Transverse colon (tissue), 4 donors: ENCODE data around the gene OPA3. TPM values are rescaled to one million over a fixed set of nuclear protein-coding genes. Genes with fewer than 3 reads are reported as not detected.
A peak's percentile ranks its signal among the peaks of the same experiment; 100 is the strongest.

Source experiments
- DNase-seq: peaks from one replicate; pipeline ENCODE4 v3.0.0-alpha.2; 2019
- H3K27ac ChIP-seq, 4 donors: fragments of 200-600 bp; sonication (generic); 2 replicates each; pipeline ENCODE4 v1.5.1; 2016 to 2018; ENCODE audit warnings: inconsistent platforms in 4 of 4
- H3K27me3 ChIP-seq: fragments of 200-600 bp; sonication (generic); 2 replicates; pipeline ENCODE4 v1.5.1; 2017; ENCODE audit warnings: inconsistent platforms
- H3K36me3 ChIP-seq, 4 donors: fragments of 200-600 bp; sonication (generic); 2 replicates each; pipeline ENCODE4 v1.5.1; 2017 to 2019; ENCODE audit warnings: inconsistent platforms in 4 of 4
- H3K4me1 ChIP-seq, 4 donors: fragments of 200-600 bp; sonication (generic); 2 replicates each; pipeline ENCODE4 v1.5.1; 2017 to 2020; ENCODE audit warnings: inconsistent platforms in 4 of 4
- H3K4me3 ChIP-seq, 4 donors: fragments of 200-600 bp; sonication (generic); 1 replicate in 1 of 4; 2 replicates in 3 of 4; pipeline versions ENCODE4 v1.5.1 to v1.6.1; 2017 to 2019; ENCODE audit warnings: inconsistent platforms in 4 of 4
- H3K9me3 ChIP-seq, 2 donors: fragments of 200-600 bp; sonication (generic); 2 replicates each; pipeline ENCODE4 v1.5.1; 2017 to 2019; ENCODE audit warnings: inconsistent platforms in 2 of 2
- CTCF ChIP-seq, 5 experiments: fragments of 200-600 bp in 3 of 5; fragments of 450-650 bp in 2 of 5; sonication (generic) in 3 of 5; IDR thresholded peaks; 1 replicate in 2 of 5; 2 replicates in 3 of 5; pipeline ENCODE4 v1.5.1; 2016 to 2017; ENCODE audit warnings: antibody characterized with exemption in 5 of 5, inconsistent platforms in 3 of 5, mild to moderate bottlenecking in 2 of 5, moderate library complexity in 1 of 5
- EP300 ChIP-seq: sonication (generic); formaldehyde crosslinking; IDR thresholded peaks from one replicate; pipeline ENCODE4 v1.6.1; 2017; ENCODE audit warnings: antibody characterized with exemption, low read depth
- POLR2A ChIP-seq: fragments of 450-650 bp; IDR thresholded peaks from one replicate; pipeline ENCODE4 v1.6.1; 2016; ENCODE audit warnings: antibody characterized with exemption, mild to moderate bottlenecking, moderate library complexity
- POLR2AphosphoS5 ChIP-seq, 3 donors: sonication (generic); formaldehyde crosslinking; IDR thresholded peaks; one replicate each; pipeline ENCODE4 v1.6.1; 2016; ENCODE audit warnings: antibody characterized with exemption in 3 of 3
- WGBS, 2 donors: methylation state at CpG; one replicate each; pipeline ENCODE4 v1.1.5; 2018; ENCODE audit warnings: low coverage in 1 of 2; 5-methylcytosine and 5-hydroxymethylcytosine counted together
- in situ Hi-C, 4 donors: fragments of 200-750 bp; cut with MboI; loops; one replicate each; pipeline versions ENCODE4 v1.15.0 to v1.15.1; 2017; ENCODE audit warnings: low sequenced_read_pairs in 3 of 4, low pct_ligation_motif_present in 1 of 4, low pct_unique_long_range_greater_than_20kb in 1 of 4
- intact Hi-C: fragments of 100-400 bp; cut with DNase I; formaldehyde crosslinking; loops from one replicate; pipeline ENCODE4 v1.15.1; 2023; ENCODE audit warnings: low total_unique reads
- total RNA-seq, 4 donors: library from RNA; depleted of rRNA; stranded (reverse); fragments of >200 nt; gene quantifications; one replicate each; pipeline ENCODE4 v1.1.0, GENCODE V29; 2016

Gene OPA3
- total RNA-seq, 4 donors from 2014 or later = 6.7 to 10.8 (median 8.6) TPM

DNA sequence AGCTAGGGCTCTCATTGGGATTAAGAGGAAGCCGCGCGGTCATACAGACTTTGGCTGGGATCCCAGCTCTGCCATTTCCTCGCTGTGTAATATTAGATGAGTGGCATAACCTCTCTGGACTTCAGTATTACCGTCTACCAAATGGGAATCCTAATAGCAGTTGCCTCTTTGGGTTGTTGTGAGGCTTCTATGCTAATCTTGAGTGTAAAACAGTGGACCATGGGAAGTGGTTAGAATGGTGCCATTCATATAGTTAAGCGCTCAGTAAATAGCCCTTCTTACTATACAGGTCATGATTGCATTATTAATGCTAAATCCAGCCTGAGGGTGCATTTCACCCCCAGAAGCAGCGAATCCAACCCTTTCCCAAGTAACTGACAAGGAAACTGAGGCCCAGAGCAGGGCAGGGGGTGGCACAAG lies 566 bp upstream of the OPA3 start:
- in situ Hi-C loops = no loop called here

GRCh38 chr19:45581576-45581975 lies 3.0 kb downstream of the OPA3 start:
- Histone ChIP-seq H3K9me3 (no peaks in the 10 kb centered on the region), H3K36me3 (no peaks in the 10 kb centered on the region), H3K27me3 (no peaks in the 10 kb centered on the region), H3K27ac (no peak overlapping the region), H3K4me3 (no peak overlapping the region), H3K4me1 (peaks cover 13 to 39% (median 31%) of the 10 kb centered on the region in 4 donors)
- DNase-seq = no peak
- WGBS, 2 donors = 86 to 94% methylated on average over 3 to 7 of the region's 7 CpGs
- in situ Hi-C loops = no loop called here
- TF ChIP-seq EP300 = no peak
- no peak for TF ChIP-seq POLR2A
- TF ChIP-seq CTCF (IDR thresholded peaks at IDR 0.05) = no peak
- no peak for TF ChIP-seq POLR2AphosphoS5 (IDR thresholded peaks at IDR 0.05)
- intact Hi-C loops = no loop called here

More for the DNA sequence above, 566 bp upstream of the OPA3 start:
- DNase-seq = no peak
- 22% methylated on average over 7 of the region's 7 CpGs; no CpG with 5 or more reads in 1 of the 2 donors for WGBS, 2 donors
- Histone ChIP-seq H3K4me3 (peak overlapping the region; percentile 19 to 74 (median 68)), H3K27ac (peak overlapping the region; percentile 96 to 99 (median 97)), H3K36me3 (no peaks in the 10 kb centered on the region), H3K9me3 (no peaks in the 10 kb centered on the region), H3K4me1 (peaks cover 5 to 15% (median 9%) of the 10 kb centered on the region in 4 donors), H3K27me3 (peaks cover 3% of the 10 kb centered on the region)
- intact Hi-C loops = no loop called here
- TF ChIP-seq POLR2A (no peak), POLR2AphosphoS5 (IDR thresholded peaks at IDR 0.05) (no peak), EP300 (no peak), CTCF (IDR thresholded peaks at IDR 0.05) (no peak)

DNA sequence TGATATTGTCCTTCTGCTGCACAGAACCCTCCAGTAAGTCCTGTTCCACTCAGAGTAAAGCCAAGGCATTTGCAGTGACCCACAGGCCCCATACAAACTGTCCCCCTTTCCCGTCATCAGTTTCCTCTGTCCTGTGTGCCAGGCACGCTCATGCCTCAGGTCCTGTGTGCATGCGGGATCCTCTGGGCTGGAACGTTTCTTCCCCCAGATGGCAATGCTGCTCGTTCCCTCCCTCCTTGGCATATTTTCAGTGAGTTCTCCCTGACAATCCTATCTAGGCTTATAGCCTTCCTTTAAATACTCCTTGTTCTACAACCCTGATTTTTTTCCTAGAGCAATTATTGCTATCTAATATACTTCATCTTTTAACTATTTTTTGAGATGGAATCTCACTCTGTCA lies 5.7 kb downstream of the OPA3 start:
- Histone ChIP-seq H3K4me3 (no peak overlapping the region), H3K4me1 (peaks cover 9 to 47% (median 38%) of the 10 kb centered on the region in 4 donors), H3K9me3 (no peaks in the 10 kb centered on the region), H3K27me3 (no peaks in the 10 kb centered on the region), H3K36me3 (no peaks in the 10 kb centered on the region), H3K27ac (peak overlapping the region; percentile 78 to 87 (median 84))
- no peak for DNase-seq
- 73 to 76% methylated on average over 5 of the region's 5 CpGs for WGBS, 2 donors
- in situ Hi-C loops = no loop called here
- intact Hi-C loops = no loop called here
- no peak for TF ChIP-seq EP300

GRCh38 chr19:45577111-45577905 lies 7.3 kb downstream of the OPA3 start:
- H3K4me1 ChIP-seq = peaks cover 9 to 40% (median 31%) of the 10 kb centered on the region in 4 donors
- WGBS, 2 donors = 23 to 28% methylated on average over 4 to 11 of the region's 11 CpGs
- H3K27ac ChIP-seq = peak overlapping the region; percentile 78 to 87 (median 84)
- in situ Hi-C loops (no loop called here), intact Hi-C loops (no loop called here)
- peak; percentile 60 for DNase-seq
- peak in 2 of 3 donors; percentile 22 to 40 for TF ChIP-seq POLR2AphosphoS5 (IDR thresholded peaks at IDR 0.05)
- no peak for TF ChIP-seq EP300
- H3K27me3 ChIP-seq = no peaks in the 10 kb centered on the region
- no peak overlapping the region for H3K4me3 ChIP-seq
- H3K36me3 ChIP-seq = no peaks in the 10 kb centered on the region
- no peaks in the 10 kb centered on the region for H3K9me3 ChIP-seq

GRCh38 chr19:45576682-45577081 lies 7.9 kb downstream of the OPA3 start:
- WGBS, 2 donors = 29 to 75% methylated on average over 1 to 3 of the region's 3 CpGs
- H3K36me3 ChIP-seq = no peaks in the 10 kb centered on the region
- no peak for DNase-seq
- no peaks in the 10 kb centered on the region for H3K27me3 ChIP-seq
- intact Hi-C loops (no loop called here), in situ Hi-C loops (no loop called here)
- no peaks in the 10 kb centered on the region for H3K9me3 ChIP-seq
- H3K27ac ChIP-seq = peak overlapping the region; percentile 78 to 87 (median 84)
- H3K4me3 ChIP-seq = no peak overlapping the region
- TF ChIP-seq POLR2A = no peak
- H3K4me1 ChIP-seq = peaks cover 9 to 40% (median 31%) of the 10 kb centered on the region in 4 donors
